C1 segment of cervical spinal cord (tissue), 14 donors: ENCODE results near the gene ACKR4.
"Not testable (repeated sequence)": the region's sequence is repeated elsewhere in the genome, so short reads cannot be mapped to it uniquely, and the experiment has no call there.

ENCODE experiments used
- DNase-seq, 14 donors: peaks; one replicate each; lab custom pipeline; 2025; lab: John Stamatoyannopoulos, UW

The ACKR4 gene

DNA sequence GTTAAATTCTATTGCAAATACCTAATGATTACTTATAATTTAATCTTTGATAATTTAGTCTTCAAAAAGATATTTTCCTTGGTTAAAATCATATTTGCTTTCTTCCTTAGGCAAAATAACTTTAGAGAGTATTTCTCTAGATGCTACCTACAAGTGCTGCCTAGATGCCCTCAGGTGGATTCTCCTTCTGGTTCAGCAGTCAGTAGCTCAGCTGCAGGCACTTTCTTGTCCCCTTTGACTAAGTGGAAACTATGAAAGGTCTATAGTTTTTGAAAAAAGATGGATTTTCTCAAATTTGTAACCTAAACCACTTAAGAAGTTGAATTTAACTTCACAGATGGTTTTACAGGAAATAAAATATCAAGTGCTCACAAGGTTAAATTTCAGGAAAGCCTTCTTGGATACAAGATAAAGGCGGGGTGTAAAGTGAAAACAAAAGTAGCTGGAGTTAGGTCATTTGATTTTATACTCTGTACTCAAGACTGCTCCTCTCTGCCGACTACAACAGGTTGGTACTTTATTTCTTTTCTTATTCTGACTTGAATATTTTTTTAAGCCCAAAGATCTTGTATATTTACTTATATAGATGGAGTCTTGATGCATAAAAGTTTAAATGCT is at the start of gene ACKR4:
Gene ACKR4 (plus strand): TSS at position 455 of the 618 bp plus-strand sequence. CDS start 3,128 bp downstream, outside the sequence.
- no peak for DNase-seq

DNA sequence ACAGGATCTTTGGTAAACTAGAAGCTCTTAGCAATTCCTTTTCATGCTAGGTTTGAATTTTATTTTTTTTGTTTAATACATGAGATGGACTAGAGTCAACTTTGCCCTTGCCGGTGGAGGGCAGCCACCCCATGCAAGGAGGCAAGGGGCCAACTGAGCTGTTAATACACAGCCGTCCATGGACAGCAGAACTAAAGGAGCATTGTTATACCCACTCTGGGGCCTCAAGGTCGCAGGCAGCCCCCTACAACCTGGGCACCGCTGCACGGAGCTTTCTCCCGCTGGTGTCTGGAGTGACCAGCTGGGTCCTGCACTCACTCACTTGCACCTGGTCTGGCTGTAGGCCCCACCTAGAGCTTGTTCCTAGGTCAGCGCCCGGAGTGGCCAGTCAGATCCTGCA is 47.9 kb upstream of the ACKR4 start:
- no peak for DNase-seq

DNA sequence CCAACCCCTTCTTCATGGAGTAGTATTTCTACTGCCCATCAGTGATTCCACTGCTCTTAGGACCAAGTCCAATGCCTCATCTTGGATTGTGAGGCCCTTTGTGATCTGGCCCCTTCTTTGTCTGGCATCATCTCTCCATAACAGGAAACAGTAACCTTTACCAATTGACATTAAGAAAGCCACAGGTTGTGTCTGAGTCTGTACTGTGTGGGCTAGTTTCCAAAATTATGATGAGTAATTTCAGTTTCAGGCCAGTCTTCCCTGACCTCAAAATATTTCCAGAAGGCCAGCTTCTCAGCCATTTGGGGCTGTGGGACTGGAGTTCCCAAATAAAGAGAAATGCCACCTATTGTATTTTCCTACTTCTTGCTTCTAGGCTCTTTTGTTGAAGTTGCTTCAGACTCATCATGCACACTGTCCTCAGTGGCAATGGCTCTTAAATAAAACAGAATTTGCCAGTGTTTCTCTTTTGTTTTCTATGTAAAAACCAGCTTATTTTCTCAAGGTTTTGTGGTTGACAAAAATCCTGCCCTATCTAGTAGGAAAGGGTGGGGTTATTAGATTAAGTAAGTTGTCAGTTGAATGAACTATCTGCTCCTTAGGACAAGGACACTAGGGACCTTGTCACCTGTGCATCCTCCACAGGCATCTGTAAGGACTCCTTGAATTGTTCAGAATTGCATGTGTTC is 47.0 kb upstream of the ACKR4 start:
- no peak for DNase-seq

DNA sequence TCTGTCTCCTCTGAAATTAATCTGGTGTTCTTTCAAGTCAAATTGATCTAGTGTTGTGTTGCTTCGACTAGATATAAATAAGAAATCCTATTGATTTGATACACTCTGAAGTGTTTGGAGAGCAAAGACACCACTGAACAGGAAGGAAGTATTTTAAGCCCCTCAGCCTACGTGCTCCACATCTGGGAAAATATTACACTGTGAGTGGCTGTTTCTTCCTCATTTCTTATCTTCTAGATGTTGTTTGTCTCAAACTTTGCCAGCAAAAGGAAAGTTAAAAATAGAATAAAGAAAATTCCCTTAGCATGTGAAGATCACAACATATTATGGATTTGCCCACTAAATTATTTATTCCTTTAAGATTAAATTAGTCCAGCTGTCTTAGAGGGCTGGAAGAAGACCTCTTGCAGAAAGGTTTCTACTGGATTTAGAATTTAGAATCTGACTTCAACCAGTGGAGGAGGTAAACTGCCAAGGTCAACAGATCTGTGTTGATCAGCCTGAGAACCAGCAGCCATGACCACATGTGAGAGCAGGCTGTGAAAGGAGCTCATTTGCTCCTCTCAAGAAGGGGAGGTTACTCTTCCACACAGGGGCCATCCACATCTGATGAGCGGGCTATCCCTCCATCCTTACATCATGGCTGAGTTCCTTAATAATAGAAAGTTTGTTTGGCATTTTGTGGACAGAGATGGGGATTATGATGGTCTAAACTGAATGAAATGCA is 46.3 kb upstream of the ACKR4 start:
- DNase-seq: no peak

DNA sequence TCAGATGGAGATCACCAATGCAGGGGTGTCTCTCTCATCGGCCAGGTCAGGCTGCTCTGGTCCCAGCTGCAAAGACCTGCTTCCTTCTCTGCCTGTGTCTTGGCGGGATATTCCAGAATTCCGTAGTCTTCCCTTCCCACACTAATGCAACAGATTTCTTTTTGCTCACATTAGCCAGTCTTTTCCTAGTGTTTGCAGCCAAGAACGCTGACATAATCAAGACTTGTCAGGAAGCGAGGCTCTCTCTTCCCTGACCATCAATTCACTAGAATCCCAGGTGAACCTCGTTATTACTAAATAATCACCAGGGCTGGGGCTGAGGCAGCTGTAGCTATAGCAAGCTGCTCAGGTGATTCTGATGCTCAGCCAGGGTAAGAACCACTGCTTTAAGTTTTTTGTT is 43.2 kb upstream of the ACKR4 start:
- DNase-seq: no peak

DNA sequence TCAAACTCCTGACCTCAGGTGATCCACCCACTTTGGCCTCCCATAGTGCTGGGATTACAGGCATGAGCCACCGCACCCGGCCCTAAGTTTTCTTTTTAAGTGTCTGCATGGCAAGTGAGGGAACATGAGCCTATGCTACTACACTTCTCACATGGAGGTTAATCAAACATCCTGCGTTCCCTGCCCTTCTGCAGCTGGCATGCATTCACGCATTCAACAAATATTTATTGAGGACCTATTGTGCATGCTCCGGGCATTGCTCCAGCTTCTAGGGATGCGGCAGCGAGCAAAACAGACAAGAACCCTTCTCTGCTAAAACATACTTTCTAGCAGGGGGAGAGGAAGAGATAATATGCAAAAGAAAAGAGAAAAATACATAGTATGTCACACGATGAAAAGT is 42.6 kb upstream of the ACKR4 start:
- no peak for DNase-seq

DNA sequence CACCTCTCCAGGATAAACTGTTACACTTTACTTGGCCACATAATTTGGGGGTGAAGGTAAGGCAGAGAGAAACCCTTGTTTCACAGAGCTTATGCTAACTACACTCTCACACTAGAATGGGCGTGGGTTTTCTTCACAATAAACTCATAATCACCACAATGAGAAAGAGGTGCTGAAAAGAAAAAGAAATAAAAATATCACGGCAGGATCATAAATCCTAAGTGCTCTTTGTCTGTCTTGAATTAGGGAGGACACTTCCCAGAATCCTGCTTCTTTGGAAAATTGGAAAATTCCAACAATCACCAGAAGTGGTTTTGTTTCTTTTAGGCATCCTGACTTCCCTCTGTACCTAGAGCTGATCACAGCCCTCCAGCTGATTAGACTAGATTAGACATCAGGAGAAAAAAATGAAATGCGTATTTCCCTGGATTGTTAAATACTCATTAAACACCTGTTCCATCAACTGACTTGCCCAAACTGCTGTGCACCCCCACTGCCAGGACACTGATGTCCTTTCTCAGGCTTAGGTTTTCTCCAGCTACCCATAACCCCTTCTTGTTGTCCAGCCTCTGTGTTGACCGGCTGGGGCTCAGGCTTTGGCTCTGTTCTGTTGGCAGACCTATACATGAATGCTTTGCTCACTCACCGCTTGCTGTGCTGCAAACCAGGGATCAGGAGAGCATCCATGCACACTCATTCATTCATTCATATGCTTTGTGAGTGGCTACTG is 41.6 kb upstream of the ACKR4 start:
- no peak for DNase-seq

DNA sequence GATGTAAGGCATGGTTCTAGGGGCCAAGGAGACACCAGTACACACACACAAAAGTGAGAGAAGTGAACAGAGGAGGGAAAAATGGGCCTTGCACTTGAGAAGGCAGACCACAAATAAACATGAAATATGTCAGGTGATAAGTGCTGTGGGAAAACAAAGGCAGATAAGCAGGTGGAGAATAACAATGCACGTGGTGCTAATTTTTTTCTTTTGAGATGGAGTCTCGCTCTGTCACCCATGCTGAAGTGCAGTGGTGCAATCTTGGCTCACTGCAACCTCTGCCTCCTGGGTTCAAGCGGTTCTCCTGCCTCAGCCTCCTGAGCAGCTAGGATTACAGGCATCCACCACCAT is 41.1 kb upstream of the ACKR4 start:
- DNase-seq: not testable (repeated sequence)

DNA sequence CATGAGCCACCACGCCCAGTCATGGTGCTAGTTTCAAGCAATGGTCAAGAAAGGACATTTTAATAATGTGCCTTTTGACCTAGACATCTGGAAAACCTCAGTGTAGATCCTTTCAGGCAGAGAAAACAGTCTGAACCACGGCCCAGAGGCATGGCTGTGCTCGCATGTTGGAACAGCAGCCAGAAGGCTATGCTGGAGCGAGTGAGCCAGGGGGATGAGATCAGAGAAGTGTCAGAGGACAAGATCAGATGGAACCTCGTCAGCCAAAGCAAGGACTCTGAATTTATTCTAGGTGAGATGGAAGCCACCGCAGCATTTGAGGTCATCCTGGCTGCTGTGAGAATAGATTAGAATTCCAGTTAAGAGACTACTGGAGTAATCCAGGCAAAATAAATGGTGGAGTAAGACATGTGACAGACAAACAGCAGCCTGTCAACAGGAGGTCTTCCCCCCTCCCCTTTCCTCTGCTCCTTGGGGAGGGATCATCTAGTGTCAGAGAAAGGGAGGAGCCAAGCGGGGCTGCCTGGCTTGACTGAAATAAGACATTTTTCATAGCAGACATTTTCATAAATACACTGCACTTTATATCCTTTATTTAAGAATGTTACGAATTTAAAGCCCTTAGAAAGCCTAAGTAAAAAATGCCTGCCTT is 40.4 kb upstream of the ACKR4 start:
- no peak for DNase-seq

DNA sequence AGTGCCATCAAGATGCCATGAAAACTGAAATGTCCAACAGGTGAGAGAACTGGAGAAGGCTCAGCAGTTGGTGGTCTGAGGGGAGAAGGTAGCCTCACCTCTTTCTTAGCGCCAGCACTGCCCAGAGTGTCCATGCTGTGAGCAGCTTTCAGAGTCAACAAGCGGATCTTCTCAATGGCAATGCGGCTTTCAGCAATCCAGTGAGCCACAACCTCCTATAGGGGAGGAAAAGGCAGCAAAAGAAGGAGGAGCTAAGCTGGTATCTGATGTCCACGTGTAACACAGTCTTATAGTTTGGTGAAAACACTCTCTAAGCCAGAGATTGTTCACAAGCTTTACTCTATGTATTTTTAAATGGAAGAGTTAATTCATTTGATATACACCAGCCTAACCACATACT is 36.1 kb upstream of the ACKR4 start:
- DNase-seq: no peak

DNA sequence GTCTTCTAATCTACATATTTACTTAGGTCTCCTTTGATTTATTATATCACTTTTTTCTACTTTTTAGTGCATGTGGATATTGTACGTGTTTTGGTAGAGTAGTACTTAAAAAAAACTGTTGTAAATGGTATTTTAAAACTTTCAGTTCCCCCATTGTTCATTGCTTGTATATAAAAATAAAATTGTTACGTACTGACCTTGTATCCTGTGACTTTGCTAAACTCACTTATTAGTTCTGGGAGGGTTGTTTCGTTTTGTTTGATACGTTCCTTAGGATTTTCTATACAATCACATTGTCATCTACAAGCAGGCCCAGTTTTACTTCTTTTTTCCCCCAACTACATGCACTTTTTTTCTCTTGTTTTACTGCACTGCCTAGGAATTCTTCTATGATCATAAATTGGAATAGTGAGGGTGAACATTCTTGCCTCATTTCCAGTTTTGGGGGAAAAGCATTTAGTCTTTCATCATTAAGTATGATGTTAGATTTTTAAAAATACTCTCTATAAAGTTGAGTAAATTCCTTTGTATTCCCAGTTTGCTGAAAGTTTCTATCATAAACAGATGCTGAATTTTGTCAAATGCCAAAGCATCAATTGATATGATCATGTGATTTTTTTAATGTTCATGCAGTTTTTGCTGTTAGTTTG is 33.5 kb upstream of the ACKR4 start:
- no peak for DNase-seq

DNA sequence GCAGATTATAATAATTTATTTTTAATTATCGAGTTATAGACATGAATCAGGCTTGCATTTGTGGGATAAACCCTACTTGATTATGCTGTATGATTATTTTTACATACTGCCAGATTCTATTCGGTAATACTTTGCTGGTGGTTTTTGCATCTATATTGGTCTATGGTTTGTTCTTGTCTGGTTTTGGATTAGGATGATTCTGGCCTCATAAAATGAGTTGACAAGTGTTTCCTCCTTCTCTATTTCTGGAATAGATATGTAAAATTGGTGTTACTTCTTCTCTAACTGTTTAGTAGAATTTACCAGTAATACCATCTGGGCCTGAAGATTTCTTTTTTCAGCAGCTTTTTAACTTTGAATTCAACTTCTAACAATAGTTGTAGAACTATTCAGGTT is 33.0 kb upstream of the ACKR4 start:
- DNase-seq: no peak

DNA sequence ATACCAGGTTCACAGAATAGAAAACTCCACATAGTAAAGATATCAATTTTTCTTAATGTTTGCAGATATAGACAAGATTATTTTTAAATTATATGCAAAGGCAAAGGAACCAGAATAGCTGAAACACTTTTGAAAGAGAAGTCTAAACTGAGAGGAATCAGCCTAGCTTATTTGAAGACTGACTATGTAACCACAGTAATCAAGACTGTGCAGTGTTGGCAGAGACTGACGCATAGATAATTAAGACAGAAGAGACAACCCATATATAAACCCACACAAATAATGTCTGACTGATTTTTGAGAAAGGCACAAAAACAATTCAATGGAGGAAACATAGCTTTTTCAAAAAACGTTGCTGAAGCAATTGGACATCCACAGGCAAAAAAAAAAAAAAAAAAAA is 28.6 kb upstream of the ACKR4 start:
- DNase-seq: no peak

DNA sequence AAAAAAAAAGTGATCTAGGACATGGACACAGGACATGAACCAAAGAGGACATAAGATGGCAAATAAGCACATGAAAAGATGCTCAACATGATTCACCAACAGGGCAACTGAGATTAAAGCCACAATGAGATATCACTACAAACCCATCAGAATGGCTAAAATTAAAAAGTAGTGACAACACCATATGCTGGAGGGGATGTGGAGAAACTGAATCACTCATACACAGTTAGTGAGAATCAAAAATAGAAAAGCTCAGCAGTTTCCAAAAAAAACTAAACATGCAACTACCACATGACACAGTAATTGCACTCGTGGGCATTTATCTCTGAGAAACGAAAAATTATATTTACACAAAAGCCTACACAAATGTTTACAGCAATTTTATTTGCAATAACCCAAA is 27.9 kb upstream of the ACKR4 start:
- no peak for DNase-seq

DNA sequence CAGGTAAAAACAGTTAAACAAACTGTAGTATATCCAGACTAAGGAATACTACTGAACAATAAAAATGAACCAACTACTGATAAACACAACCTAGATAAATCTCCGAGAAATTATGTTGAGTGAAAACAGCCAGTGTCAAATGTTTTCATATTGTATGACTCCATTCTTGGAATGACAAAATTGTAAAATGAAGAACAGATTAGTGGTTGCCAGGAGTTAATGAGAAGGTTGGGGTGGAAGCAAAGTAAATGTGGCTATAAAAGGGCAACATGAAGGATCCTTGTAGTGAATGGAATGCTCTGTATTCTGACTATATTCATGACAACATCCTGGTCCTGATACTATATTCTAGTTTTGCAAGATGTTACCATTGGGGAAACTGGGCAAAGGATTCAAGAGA is 27.5 kb upstream of the ACKR4 start:
- DNase-seq: no peak

DNA sequence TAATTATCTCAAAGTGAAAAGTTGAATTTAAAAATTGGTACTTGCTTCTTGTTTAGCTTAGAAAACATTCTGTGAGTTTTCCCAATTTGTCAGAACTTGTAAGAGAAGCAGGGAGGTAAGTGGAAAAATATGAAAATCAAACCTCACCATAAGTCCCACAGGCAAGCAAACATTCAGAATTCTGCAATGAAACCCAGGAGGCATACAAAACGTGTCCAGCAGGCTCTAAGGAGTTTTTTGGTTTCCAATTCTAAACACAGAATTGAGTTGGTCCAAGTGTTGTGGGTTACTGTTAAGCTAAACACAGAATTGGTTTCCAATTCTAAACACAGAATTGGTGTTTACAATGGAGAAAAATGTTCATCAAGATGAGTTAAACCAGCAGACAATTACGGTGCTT is 27.1 kb upstream of the ACKR4 start:
- no peak for DNase-seq

DNA sequence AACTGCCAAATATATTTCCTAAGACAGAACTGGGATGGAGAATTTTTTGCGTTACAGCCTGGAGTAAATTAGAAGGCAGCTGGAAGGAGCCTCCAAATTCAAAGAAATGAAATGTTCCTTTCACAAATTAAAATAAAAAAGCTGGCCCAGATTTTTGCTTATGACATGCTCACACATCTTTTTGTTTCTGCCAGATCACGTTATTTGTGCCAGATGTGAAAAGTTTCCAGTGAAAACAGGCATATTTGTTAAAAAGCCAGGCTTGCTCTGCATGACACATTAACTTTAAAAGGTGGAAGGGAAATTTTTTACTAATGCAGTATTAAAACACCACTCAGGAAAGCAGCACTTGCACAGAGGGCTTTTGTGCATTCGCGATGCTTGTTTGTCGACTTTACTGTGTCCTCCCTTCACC is 23.3 kb upstream of the ACKR4 start:
- DNase-seq: no peak

DNA sequence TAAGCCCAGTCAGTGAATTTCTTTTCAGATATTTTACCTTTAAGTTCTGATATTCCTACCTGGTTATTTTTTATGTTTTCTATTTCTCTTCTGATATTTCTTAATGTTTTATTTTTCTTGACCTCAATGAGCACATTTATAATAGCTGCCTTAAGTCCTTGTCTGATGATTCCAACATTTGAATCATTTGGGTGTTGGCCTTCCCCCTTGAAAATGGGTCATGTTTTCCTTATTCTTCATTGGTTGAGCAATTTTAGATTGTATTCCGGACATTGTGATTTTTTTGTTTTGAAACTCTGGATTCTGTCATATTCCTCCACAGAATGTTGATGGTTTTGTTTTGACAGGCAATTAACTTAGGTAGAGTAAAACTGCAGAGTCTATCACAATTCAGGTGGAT is 9.7 kb upstream of the ACKR4 start:
- no peak for DNase-seq

DNA sequence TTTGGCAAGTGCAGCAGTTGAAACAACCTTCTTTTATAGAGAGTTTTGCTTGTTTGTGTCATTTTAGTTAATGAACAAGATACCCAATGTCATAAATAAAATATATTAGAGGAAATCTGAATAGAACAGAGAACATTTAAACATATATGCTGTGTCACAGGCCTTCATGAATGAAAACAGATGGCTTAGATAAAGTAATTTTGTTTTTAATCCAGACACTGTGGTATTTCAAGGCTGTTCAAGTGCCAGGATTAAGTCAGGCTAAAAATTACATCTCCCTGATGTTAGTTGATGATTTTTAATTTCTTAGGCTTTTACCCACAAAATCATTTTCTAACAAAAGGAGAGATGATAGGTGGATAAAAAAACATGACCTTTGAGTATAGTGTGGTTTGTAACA is 4.9 kb upstream of the ACKR4 start:
- no peak for DNase-seq

DNA sequence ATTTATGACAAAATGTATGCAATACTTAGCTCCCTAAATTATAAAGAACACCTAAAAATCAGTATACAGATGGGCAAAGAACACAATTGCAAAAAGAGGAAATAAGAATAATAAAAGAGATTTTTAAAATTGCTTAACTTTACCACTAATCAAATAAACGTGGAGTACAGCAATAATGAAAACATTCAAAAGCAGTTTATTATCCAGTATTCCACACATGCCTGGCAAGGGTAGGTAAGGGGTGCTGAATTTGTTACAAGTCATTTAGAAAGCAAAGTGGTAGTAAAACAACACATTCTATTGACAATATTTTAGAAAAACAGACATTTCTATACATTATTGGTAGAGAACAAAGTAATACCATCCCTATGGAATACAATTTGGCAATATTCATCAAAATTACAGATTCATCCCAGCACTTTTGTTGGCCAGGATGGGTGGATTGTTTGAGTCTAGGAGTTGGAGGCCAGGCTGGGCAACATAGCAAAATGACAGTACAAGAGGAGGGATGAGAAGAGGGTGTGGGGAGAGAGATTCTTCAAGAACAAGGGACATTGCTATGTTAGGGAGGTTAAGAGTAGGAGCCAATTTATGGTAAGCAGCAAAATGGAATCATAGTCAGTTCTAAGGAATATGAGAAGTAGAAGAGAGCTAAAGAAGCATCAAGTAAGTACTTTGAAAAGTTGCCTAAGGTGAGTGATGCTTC is 3.7 kb upstream of the ACKR4 start:
- no peak for DNase-seq

DNA sequence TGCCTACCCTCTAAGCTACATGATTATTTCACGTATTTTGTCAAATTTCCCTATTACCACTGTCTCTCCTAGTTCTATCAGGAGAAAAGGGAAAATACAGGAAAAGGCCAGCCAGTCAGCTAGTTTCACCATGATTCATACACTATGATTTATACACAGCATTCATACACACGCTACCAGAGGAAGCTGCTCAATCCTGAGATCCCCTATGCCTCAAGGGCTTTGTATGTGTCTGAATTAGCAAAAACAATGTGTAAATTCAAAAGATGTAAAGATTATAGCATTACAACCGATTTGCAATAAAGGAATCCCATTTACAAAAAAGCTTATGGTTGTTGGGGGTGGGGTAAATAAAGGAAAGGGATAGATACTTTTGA is 3.1 kb upstream of the ACKR4 start:
- DNase-seq: no peak
